GM12801 (cell line): ENCODE measurements around the gene DIPK1B.

Experiments used
- TF ChIP-seq, protein P1 (sequence below): IDR thresholded peaks from one replicate; pipeline ENCODE4 v1.5.1; 2011; ENCODE audit warnings: control low read depth; ENCODE audit not compliant: insufficient read length; ENCODE audit errors: extremely low read depth

The DIPK1B gene

GRCh38 chr9:136710543-136710942 is 1.8 kb upstream of the DIPK1B start:
- TF ChIP-seq, protein P1, sequence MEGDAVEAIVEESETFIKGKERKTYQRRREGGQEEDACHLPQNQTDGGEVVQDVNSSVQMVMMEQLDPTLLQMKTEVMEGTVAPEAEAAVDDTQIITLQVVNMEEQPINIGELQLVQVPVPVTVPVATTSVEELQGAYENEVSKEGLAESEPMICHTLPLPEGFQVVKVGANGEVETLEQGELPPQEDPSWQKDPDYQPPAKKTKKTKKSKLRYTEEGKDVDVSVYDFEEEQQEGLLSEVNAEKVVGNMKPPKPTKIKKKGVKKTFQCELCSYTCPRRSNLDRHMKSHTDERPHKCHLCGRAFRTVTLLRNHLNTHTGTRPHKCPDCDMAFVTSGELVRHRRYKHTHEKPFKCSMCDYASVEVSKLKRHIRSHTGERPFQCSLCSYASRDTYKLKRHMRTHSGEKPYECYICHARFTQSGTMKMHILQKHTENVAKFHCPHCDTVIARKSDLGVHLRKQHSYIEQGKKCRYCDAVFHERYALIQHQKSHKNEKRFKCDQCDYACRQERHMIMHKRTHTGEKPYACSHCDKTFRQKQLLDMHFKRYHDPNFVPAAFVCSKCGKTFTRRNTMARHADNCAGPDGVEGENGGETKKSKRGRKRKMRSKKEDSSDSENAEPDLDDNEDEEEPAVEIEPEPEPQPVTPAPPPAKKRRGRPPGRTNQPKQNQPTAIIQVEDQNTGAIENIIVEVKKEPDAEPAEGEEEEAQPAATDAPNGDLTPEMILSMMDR = no peak

DNA sequence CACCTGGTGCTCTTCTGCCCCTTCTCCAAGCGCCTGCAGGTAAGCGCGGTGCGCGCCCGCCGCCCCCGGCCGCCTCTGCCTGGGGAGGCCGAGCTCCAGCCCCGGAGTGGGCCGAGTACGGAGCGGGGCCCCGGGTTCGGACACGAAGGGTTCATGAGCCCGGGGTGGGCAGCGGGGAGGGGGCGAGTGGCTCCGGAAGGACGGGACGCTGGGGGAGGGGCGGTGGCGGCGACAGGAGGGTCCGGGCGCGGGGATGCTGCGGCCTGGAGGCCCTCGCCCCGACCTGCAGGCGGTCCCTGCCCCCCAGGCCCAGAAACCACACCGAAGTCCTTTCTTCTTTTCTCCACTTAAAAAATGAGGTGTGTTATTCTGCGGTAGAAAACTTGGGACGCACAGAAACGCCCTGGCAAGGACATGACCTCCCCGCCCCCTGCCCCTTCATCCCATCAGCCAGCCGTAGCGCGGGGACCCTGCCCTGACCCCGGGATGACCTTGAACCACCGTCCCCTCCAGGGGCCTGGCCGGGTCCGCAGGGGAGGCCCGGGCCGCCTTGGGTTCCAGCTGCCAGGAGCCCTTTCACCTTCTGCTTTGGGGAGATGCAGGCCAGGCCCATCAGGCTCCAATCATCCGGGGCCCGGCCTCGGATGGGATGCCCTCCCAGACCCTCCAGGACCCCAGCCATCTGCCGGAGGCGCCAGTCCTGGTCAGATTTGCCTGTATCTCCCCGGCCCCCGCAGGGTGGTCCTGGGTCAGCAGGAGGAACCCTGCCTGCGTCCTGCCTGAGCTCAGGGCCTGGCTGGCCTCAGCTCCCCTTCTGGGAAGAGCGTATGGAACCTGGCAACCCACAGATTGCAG is 545 bp downstream of the DIPK1B start:
- TF ChIP-seq, protein P1 = no peak

GRCh38 chr9:136713550-136713949 is 1.2 kb downstream of the DIPK1B start:
- TF ChIP-seq, protein P1 = no peak

GRCh38 chr9:136714096-136714892 is 1.9 kb downstream of the DIPK1B start:
- TF ChIP-seq, protein P1 = no peak

- TF ChIP-seq, protein P1 = no peak
Measured at GRCh38 chr9:136714893-136715274, 2.5 kb downstream of the DIPK1B start.

DNA sequence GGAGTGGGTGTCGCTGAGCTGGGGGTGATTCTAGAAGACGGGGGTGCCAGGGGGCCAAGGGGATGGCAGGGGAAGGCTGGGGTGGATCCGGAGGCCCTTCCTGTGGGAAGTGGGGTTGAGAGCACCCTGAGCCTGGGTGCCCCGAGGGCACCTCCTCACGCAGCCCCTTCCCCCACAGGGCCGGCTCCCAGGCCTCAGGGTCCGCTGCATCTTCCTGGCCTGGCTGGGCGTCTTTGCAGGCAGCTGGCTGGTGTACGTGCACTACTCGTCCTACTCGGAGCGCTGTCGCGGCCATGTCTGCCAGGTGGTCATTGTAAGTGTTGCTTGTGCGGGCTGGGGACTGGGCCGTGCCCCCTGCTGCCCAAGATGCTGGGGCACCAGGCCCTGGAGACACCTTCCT is 5.0 kb downstream of the DIPK1B start:
- TF ChIP-seq, protein P1 = no peak

DNA sequence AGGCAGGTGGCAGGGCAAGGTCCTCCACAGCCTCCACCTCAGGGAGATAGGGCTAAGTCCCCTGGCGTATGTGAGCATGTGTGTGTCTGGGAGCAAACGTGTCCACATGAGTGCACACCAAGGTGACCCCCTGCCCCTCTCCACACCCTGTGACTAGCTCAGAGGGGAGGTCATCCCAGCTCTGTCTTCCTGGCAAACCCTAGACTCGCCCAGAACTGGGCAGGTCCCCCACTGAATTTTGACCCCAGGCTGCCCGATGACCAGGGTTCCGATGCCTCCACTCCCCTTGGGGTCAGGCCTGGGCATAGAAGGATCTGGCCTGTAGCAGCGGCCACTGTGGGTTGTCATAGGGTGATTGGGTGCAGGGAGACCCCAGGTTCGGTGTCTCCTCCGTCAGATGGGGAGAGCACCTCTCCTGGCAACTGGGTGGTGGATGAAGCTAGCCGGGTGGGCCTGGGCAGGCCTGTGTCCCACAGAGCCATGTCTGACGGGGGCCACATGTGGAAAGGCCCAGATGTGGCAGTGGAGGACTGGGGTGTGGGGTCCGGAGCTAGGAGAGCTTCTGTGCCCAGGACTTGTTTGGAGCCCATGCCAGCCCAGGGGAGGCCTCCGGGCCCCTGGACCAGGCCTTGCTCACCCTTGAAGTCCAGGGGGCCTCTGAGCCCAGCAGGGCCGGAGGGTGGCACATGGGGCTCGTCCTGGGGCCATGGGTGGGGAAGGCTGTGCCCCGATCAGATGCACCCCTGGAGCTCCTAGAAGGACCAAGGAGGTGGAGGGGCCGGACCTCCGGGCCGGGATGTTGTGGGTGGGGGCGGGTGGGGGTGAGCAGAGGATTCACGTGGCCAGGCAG is 6.2 kb downstream of the DIPK1B start:
- TF ChIP-seq, protein P1 = no peak
